GM23338 (cell line): Measurements from ENCODE around the gene SND1. TPM values are rescaled to one million over a fixed set of nuclear protein-coding genes. Genes with fewer than 3 reads are reported as not detected.

Experiments
- ATAC-seq: fragments of 200-7000 bp; cut with Tn5 transposase; 3 replicates; pipeline ENCODE4 v1.9.1; 2020
- DNase-seq: peaks from one replicate; pipeline ENCODE4 v3.0.0-alpha.2; 2015; ENCODE audit warnings: low spot score
- H2AFZ ChIP-seq: fragments of 200-600 bp; sonication (generic); 2 replicates; pipeline ENCODE4 v1.8.0; 2016; ENCODE audit warnings: antibody characterized with exemption, mild to moderate bottlenecking, moderate library complexity
- H3F3A ChIP-seq: fragments of 200-600 bp; sonication (generic); replicated peaks from 2 replicates; pipeline ENCODE4 v1.8.0; 2017; ENCODE audit warnings: antibody characterized with exemption, mixed run types, low read depth
- H3K27ac ChIP-seq: fragments of 200-600 bp; sonication (generic); 2 replicates; pipeline ENCODE4 v1.6.1; 2016; ENCODE audit warnings: low read depth
- H3K27me3 ChIP-seq: fragments of 200-600 bp; sonication (generic); 2 replicates; pipeline ENCODE4 v1.8.0; 2016; ENCODE audit warnings: mild to moderate bottlenecking, mixed run types, moderate library complexity; ENCODE audit not compliant: insufficient read depth
- H3K36me3 ChIP-seq: fragments of 200-600 bp; sonication (generic); 2 replicates; pipeline ENCODE4 v1.8.0; 2016; ENCODE audit warnings: mild to moderate bottlenecking; ENCODE audit not compliant: insufficient read depth
- H3K4me1 ChIP-seq: fragments of 200-600 bp; sonication (generic); 2 replicates; pipeline ENCODE4 v1.8.0; 2016; ENCODE audit warnings: mild to moderate bottlenecking, moderate library complexity; ENCODE audit not compliant: insufficient read depth
- H3K4me2 ChIP-seq: fragments of 200-600 bp; sonication (generic); 2 replicates; pipeline ENCODE4 v1.7.1; 2017; ENCODE audit warnings: mixed run types
- H3K4me3 ChIP-seq: fragments of 200-600 bp; sonication (generic); 2 replicates; pipeline ENCODE4 v1.6.1; 2016; ENCODE audit warnings: mixed run types
- H3K79me2 ChIP-seq: fragments of 200-600 bp; sonication (generic); replicated peaks from 2 replicates; pipeline ENCODE4 v1.8.0; 2017; ENCODE audit warnings: mild to moderate bottlenecking; ENCODE audit not compliant: insufficient read depth
- H3K9me2 ChIP-seq: fragments of 200-600 bp; sonication (generic); 2 replicates; pipeline ENCODE4 v1.8.0; 2017; ENCODE audit not compliant: insufficient read depth
- H4K20me1 ChIP-seq: fragments of 200-600 bp; sonication (generic); replicated peaks from 2 replicates; pipeline ENCODE4 v1.8.0; 2017; ENCODE audit warnings: mild to moderate bottlenecking; ENCODE audit not compliant: insufficient read depth
- H3K27ac Mint-ChIP-seq: 2 replicates; pipeline ENCODE4 v1.8.0; 2020; ENCODE audit warnings: inconsistent platforms, mild to moderate bottlenecking, moderate library complexity, mixed read lengths
- H3K27me3 Mint-ChIP-seq: 3 replicates; pipeline ENCODE4 v1.8.0; 2022; ENCODE audit warnings: low read depth, mild to moderate bottlenecking, moderate library complexity, mixed read lengths, inconsistent platforms; ENCODE audit not compliant: insufficient read depth, poor library complexity
- H3K36me3 Mint-ChIP-seq: 3 replicates; pipeline ENCODE4 v1.8.0; 2021; ENCODE audit warnings: low read depth, mild to moderate bottlenecking, inconsistent platforms, moderate library complexity, mixed read lengths
- H3K4me1 Mint-ChIP-seq: 3 replicates; pipeline ENCODE4 v1.8.0; 2020; ENCODE audit warnings: mild to moderate bottlenecking, inconsistent platforms, mixed read lengths
- H3K4me3 Mint-ChIP-seq: 3 replicates; pipeline ENCODE4 v1.8.0; 2021; ENCODE audit warnings: moderate library complexity, mild to moderate bottlenecking, inconsistent platforms, mixed read lengths
- H3K9me3 Mint-ChIP-seq: 3 replicates; pipeline ENCODE4 v1.8.0; 2020; ENCODE audit warnings: moderate library complexity, mild to moderate bottlenecking, inconsistent platforms, mixed read lengths
- CREB1 ChIP-seq: fragments of 250-450 bp; sonication (Bioruptor Pico); IDR thresholded peaks from 2 replicates; pipeline ENCODE4 v1.5.0; 2020; ENCODE audit warnings: low read depth, mild to moderate bottlenecking, moderate library complexity
- ETS1 ChIP-seq: IDR thresholded peaks from 2 replicates; pipeline ENCODE4 v1.6.1; 2016; ENCODE audit warnings: antibody characterized with exemption
- EZH2 ChIP-seq: fragments of 200-600 bp; sonication (generic); IDR thresholded peaks from one replicate; pipeline ENCODE4 v1.8.0; 2017; ENCODE audit warnings: antibody characterized with exemption, mild to moderate bottlenecking, low read depth; ENCODE audit not compliant: unreplicated experiment
- EZH2phosphoT487 ChIP-seq: fragments of 200-600 bp; sonication (generic); IDR thresholded peaks from one replicate; pipeline ENCODE4 v1.8.1; 2018; ENCODE audit warnings: antibody characterized with exemption; ENCODE audit not compliant: unreplicated experiment
- JUNB ChIP-seq: IDR thresholded peaks from one replicate; pipeline ENCODE4 v1.6.1; 2016; ENCODE audit warnings: antibody characterized with exemption; ENCODE audit not compliant: unreplicated experiment
- NANOG ChIP-seq: IDR thresholded peaks from 2 replicates; pipeline ENCODE4 v1.6.1; 2016; ENCODE audit warnings: antibody characterized with exemption, borderline replicate concordance
- POLR2AphosphoS5 ChIP-seq: IDR thresholded peaks from 2 replicates; pipeline ENCODE4 v1.6.1; 2016; ENCODE audit warnings: antibody characterized with exemption, low read depth
- STAT1 ChIP-seq: IDR thresholded peaks from one replicate; pipeline ENCODE4 v1.6.1; 2016; ENCODE audit warnings: antibody characterized with exemption; ENCODE audit not compliant: unreplicated experiment
- ZNF331 ChIP-seq: fragments of 250-450 bp; sonication (Bioruptor Pico); IDR thresholded peaks from 2 replicates; pipeline ENCODE4 v1.5.0; 2020; ENCODE audit warnings: low read depth, mild to moderate bottlenecking, moderate library complexity
- ZNF462 ChIP-seq: fragments of 250-450 bp; sonication (Bioruptor Pico); IDR thresholded peaks from 2 replicates; pipeline ENCODE4 v1.5.0; 2020; ENCODE audit warnings: mild to moderate bottlenecking, moderate library complexity
- polyA plus RNA-seq: library from polyadenylated mRNA; unstranded; fragments of >200 nt; fragmentation: Nextera tagmentation; extraction: Ambion mirVana; gene quantifications from 2 replicates; pipeline ENCODE4 v1.2.1, GENCODE V29; 2016
- total RNA-seq: library from RNA; depleted of rRNA; stranded (reverse); fragments of >200 nt; shearing (Covaris generic); gene quantifications from 2 replicates; pipeline ENCODE4 v1.2.3, GENCODE V29; 2014
- TF ChIP-seq, protein P1 (sequence below): IDR thresholded peaks from one replicate; pipeline ENCODE4 v1.6.1; 2018; ENCODE audit warnings: antibody characterized with exemption; ENCODE audit not compliant: unreplicated experiment

The SND1 gene
- total and polyA plus RNA-seq, 2 experiments from 2014 or later = 107 to 254 TPM

- H3K27ac Mint-ChIP-seq = no peak overlapping the region
- Histone ChIP-seq H3K4me3 (no peak overlapping the region), H2AFZ (no peak overlapping the region), H4K20me1 (peaks cover 23% of the 10 kb centered on the region), H3K9me2 (no peaks in the 10 kb centered on the region), H3F3A (no peaks in the 10 kb centered on the region), H3K27me3 (no peaks in the 10 kb centered on the region), H3K36me3 (no peaks in the 10 kb centered on the region), H3K27ac (no peak overlapping the region), H3K4me1 (peaks cover 34% of the 10 kb centered on the region), H3K4me2 (no peak overlapping the region), H3K79me2 (peaks cover 73% of the 10 kb centered on the region)
- TF ChIP-seq EZH2 (no peak), CREB1 (no peak), NANOG (no peak), ETS1 (no peak)
- ATAC-seq (no peak), DNase-seq (no peak)
- peaks cover 3% of the 10 kb centered on the region for H3K27me3 Mint-ChIP-seq
- no peaks in the 10 kb centered on the region for H3K9me3 Mint-ChIP-seq
- H3K4me1 Mint-ChIP-seq = peaks cover 41% of the 10 kb centered on the region
- no peak overlapping the region for H3K4me3 Mint-ChIP-seq
- H3K36me3 Mint-ChIP-seq = no peaks in the 10 kb centered on the region
These were observed 172.7 kb downstream of the SND1 start for GRCh38 chr7:127824682-127825081.

DNA sequence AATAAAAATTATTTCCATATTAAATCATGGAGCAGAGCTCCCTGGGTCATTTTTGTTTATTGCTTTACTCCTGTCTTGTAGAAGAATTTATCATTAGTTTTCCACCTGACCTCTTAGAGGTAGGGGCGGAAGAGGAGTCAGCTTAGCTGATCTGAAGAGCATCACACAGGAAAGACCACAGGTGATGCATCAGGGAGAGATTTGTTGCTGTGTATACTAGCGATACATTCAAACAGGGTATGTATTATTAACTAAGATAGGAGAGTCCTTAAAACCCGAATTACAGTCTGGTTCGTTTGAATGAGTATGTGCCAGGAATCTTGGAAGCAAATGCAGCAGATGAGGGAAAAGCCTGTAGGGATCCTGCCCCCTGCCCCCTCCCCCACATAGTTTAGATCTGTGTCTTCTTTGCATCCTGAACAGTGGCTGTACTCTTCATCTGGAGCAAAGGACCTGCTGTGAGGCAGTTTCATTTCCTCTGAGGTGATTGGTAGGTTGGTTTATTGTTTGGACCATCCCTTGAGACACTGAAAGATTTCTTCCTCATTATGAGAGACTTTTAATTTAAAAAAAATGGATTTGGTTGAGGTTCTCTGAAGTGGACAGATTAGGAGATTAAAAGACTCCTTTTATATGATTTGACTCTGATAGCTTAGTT, 177.0 kb downstream of the SND1 start:
- peaks cover 92% of the 10 kb centered on the region for H3K79me2 ChIP-seq
- Mint-ChIP-seq H3K9me3 (no peaks in the 10 kb centered on the region), H3K27ac (no peak overlapping the region)
- TF ChIP-seq, protein P1, sequence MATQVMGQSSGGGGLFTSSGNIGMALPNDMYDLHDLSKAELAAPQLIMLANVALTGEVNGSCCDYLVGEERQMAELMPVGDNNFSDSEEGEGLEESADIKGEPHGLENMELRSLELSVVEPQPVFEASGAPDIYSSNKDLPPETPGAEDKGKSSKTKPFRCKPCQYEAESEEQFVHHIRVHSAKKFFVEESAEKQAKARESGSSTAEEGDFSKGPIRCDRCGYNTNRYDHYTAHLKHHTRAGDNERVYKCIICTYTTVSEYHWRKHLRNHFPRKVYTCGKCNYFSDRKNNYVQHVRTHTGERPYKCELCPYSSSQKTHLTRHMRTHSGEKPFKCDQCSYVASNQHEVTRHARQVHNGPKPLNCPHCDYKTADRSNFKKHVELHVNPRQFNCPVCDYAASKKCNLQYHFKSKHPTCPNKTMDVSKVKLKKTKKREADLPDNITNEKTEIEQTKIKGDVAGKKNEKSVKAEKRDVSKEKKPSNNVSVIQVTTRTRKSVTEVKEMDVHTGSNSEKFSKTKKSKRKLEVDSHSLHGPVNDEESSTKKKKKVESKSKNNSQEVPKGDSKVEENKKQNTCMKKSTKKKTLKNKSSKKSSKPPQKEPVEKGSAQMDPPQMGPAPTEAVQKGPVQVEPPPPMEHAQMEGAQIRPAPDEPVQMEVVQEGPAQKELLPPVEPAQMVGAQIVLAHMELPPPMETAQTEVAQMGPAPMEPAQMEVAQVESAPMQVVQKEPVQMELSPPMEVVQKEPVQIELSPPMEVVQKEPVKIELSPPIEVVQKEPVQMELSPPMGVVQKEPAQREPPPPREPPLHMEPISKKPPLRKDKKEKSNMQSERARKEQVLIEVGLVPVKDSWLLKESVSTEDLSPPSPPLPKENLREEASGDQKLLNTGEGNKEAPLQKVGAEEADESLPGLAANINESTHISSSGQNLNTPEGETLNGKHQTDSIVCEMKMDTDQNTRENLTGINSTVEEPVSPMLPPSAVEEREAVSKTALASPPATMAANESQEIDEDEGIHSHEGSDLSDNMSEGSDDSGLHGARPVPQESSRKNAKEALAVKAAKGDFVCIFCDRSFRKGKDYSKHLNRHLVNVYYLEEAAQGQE = no peak
- TF ChIP-seq NANOG (no peak), EZH2 (no peak), ZNF462 (CRISPR knock-in tag) (no peak), STAT1 (no peak), POLR2AphosphoS5 (no peak), CREB1 (no peak), JUNB (no peak), EZH2phosphoT487 (no peak), ZNF331 (no peak)

More for the DNA sequence above, 177.0 kb downstream of the SND1 start:
- no peak overlapping the region for H3K27ac ChIP-seq
- Mint-ChIP-seq H3K4me3 (no peak overlapping the region), H3K4me1 (peaks cover 5% of the 10 kb centered on the region), H3K27me3 (no peaks in the 10 kb centered on the region), H3K36me3 (peaks cover 3% of the 10 kb centered on the region; the same call in 2 of the 3 replicates)
- H3K4me3 ChIP-seq = no peak overlapping the region
- no peaks in the 10 kb centered on the region for H3K36me3 ChIP-seq
- no peaks in the 10 kb centered on the region for H3K27me3 ChIP-seq
- peaks cover 20% of the 10 kb centered on the region for H4K20me1 ChIP-seq
- DNase-seq (no peak), ATAC-seq (no peak; the same call in 2 of the 3 replicates)
- H3F3A ChIP-seq = no peaks in the 10 kb centered on the region
- H3K4me2 ChIP-seq = no peak overlapping the region
- no peaks in the 10 kb centered on the region for H3K4me1 ChIP-seq
- no peaks in the 10 kb centered on the region for H3K9me2 ChIP-seq
- H2AFZ ChIP-seq = no peak overlapping the region
